ENCODE measurements around the gene SPTLC3. TPM values are rescaled to one million over a fixed set of nuclear protein-coding genes. Genes with fewer than 3 reads are reported as not detected.

SPTLC3 gene
- total RNA-seq = 14.4 TPM

DNA sequence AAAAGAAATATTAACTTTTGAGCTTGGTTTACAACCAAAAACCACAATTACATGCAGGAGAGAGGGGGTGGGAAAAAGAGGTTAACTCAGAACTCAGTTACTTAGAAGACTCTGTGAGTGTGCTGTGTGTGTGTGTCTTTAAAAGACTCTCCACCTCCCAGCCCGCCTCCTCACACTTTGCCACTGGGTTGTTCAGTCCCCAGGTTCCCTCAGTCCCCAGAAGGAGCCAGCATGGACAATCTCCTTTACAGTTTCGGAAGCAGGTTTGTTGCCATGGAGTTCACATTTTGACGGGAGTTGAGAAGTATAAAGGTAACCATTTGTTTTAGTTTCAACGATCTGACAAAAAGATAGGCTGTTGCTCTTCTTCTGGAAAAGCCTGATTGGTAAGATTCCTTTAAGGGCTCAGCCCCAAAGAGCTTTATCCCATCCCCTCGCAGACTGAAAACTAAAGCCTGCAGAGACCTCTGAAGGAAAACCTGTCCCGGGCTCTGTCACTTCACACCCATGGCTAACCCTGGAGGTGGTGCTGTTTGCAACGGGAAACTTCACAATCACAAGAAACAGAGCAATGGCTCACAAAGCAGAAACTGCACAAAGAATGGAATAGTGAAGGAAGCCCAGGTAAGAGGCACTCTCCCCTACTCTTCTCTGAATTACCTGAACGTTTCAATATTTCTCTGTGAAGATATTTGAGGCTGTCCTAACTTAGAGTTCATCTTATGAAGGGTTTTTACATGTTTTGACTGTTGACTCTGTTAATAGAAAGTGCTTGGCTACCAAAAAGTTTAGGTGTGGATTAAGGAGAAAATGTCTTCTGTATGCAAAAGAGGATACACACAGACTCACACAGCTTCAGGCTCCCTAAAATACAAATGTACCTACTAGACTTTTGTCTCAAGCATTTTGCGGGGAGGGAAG, at the start of gene SPTLC3:
Gene SPTLC3, plus strand, starts transcription at position 212 of the 921 bp plus-strand sequence. Its CDS starts 296 bp downstream, at position 508.

Other genes with a start within 250 kb of the SPTLC3 start
- gene ISM1, start 212.3 kb downstream of the SPTLC3 start, total RNA-seq = 1.5 TPM

Measured in metanephros (tissue), 1 donor.